Neuron (in vitro differentiated cells): Measurements from ENCODE around the gene CTU2.

Experiments
- H2AFZ ChIP-seq: one replicate; pipeline ENCODE4 v1.6.1; 2013; ENCODE audit warnings: low read depth, mild to moderate bottlenecking, inconsistent platforms, low read length, moderate library complexity
- H3K27me3 ChIP-seq: one replicate; pipeline ENCODE4 v1.6.1; 2013; ENCODE audit warnings: low read length; ENCODE audit not compliant: insufficient read depth
- H3K36me3 ChIP-seq: one replicate; pipeline ENCODE4 v1.6.1; 2013; ENCODE audit warnings: low read length; ENCODE audit not compliant: insufficient read depth
- H3K4me1 ChIP-seq: one replicate; pipeline ENCODE4 v1.6.1; 2013; ENCODE audit warnings: low read length; ENCODE audit not compliant: insufficient read depth
- H3K4me3 ChIP-seq: 2 replicates; pipeline ENCODE4 v1.5.1; 2013; ENCODE audit warnings: mild to moderate bottlenecking, low read length, moderate library complexity
- H3K9me3 ChIP-seq: one replicate; pipeline ENCODE4 v1.6.1; 2013; ENCODE audit warnings: low read length

The CTU2 gene

DNA sequence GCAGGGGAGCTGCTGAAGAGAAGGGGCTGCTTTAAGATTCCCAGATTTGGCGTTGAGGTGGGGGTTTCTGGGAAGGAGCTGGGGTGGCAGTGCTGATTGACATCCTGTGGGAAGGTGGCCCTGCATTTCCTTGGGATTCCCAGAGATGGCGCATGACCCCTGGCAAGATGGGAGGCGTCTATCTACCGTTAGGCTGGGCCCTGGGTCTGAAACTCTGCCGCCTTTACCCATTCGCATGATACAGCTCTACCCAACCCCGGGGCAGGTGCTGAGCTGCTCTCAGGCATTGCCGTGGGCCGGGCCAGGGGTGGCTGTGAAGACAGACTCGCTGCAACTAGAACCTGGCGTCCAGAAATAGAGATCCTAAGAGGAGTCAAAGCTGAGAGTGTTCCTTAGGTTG lies 33.5 kb upstream of the CTU2 start:
- Histone ChIP-seq H3K9me3 (no peaks in the 10 kb centered on the region), H3K36me3 (peaks cover 2% of the 10 kb centered on the region), H3K4me1 (no peaks in the 10 kb centered on the region), H3K4me3 (no peak overlapping the region), H3K27me3 (no peaks in the 10 kb centered on the region), H2AFZ (no peak overlapping the region)

DNA sequence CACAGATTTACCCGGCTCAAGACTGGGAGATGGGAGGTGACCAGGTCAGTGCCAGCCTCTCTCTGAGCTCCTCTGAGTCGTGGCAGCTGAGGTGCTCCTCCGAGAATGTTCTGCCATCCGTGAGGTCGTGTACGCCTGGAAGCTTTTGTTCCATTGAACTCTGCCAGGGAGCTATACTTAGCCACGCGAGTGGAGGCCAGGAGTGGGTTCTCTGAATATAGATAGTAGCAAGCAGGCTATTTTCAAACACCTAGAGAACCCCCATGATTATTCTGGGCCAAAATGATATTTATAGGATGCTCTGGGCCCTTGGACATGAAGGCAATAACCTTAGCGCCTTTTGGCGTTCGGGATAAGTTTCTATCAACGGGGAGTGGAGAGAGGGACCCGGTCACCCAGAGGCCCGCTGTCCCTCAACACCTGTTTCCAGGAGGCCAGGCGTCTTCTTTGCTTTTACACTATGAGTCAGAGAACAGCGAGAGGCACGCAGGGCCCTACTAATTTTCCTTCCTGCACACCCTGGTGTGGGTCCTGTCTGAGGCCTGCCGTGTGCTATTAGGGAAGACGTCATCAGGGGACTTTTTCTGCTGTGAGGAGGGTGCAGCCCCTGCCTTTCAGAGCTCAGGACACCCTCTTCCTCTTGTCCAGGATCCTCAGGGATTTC lies 32.5 kb upstream of the CTU2 start:
- Histone ChIP-seq H3K9me3 (no peaks in the 10 kb centered on the region), H2AFZ (no peak overlapping the region), H3K4me1 (no peaks in the 10 kb centered on the region), H3K36me3 (no peaks in the 10 kb centered on the region), H3K4me3 (no peak overlapping the region), H3K27me3 (no peaks in the 10 kb centered on the region)

DNA sequence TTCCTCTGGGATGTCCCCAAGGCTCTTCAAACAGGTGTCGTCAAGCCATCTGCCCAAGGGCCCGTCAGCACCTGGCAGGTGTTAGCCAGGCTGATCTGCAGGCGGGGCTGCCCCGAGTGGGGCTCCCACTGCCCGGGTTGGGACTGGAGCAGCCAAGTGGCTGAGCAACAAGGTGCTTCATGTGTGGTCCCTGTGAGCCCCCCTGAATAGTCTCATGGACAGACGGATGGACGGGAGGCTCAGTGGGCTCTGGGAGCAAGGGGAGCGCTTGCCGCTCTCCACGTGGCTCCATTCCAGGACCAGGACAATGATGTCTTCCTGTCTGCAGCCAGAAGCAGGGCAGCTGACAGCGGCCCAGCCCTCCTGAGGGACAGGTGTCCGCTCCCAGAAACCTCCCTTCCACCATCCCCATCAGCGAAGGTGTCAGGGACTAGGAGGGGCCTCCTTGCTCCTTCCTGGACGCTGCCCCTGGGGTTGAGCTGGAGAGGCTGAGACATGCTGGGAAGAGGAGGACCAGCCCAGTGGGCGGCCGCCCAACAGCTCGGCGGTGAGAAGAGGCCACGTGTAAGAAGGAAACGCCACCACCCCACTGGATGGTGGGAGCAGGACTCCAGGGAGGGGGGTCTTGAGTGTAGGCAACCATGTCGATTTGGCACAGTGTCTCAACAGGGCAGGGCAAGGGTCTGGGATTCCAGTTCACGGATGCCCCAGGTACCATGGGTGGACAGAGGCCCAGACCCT lies 29.6 kb upstream of the CTU2 start:
- H3K4me1 ChIP-seq: peaks cover 2% of the 10 kb centered on the region
- H3K9me3 ChIP-seq: no peaks in the 10 kb centered on the region

DNA sequence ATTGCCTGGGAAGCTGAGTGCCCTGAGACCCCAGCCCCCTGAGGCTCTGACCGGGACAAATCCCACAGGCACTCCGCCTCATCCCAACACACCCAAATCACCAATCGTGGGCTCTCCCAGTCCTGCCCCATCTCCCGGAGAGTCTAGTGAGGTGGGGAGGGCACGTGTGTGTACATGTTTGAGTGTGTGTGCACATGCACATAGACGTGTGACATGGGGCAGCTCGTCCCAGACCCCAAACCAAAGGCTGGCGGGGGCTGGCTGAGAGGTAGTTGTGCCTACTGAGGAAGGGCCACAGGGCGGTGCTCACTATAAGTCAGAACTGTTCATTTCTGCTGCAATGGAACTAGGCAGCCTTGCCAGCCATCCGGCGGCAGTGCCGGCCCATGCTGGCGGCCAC lies 28.6 kb upstream of the CTU2 start:
- no peaks in the 10 kb centered on the region for H3K27me3 ChIP-seq
- H2AFZ ChIP-seq: no peak overlapping the region
- peaks cover 5% of the 10 kb centered on the region for H3K4me1 ChIP-seq
- H3K36me3 ChIP-seq: no peaks in the 10 kb centered on the region
- H3K4me3 ChIP-seq: no peak overlapping the region
- H3K9me3 ChIP-seq: no peaks in the 10 kb centered on the region

More for the DNA sequence above, 29.6 kb upstream of the CTU2 start:
- Histone ChIP-seq H3K27me3 (no peaks in the 10 kb centered on the region), H3K4me3 (no peak overlapping the region), H2AFZ (no peak overlapping the region), H3K36me3 (no peaks in the 10 kb centered on the region)

DNA sequence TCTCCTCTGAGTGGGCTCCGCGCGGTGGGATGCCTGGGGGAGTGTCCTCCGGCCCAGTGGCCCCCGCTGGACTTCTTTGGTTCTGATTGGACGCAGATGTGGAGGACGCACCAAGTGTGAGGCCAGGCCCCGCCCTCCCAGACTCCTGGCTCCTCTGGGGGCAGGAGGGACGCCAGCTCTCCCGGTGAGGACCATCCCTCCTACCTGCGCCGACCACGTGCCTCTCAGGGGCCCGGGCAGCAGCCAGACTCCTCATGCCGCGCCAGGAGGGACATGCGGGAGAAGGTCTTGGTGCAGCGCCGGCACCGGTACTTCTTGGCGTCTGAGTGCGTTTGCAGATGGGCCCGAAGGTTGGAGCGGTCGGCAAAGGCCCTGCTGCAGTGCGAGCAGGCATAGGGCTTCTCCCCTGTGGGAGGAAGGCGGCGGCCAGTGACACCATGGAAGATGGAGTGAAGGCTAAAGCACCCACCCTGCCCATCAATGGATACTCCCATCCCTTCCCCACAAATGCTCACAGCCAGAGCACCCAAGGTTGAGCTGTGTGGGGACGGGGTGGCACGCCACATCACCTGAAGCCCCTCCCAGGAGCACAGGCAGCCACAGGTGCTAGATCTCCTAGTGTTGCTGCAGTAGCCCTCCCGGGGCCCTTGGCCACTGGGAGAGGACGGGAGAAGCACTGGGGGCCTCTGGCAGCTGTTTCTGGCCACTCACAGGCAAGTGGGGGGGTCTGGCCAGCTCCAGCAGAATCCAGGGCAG lies 27.9 kb upstream of the CTU2 start:
- Histone ChIP-seq H3K27me3 (no peaks in the 10 kb centered on the region), H3K9me3 (no peaks in the 10 kb centered on the region), H3K36me3 (no peaks in the 10 kb centered on the region), H3K4me1 (peaks cover 5% of the 10 kb centered on the region), H2AFZ (no peak overlapping the region), H3K4me3 (no peak overlapping the region)

DNA sequence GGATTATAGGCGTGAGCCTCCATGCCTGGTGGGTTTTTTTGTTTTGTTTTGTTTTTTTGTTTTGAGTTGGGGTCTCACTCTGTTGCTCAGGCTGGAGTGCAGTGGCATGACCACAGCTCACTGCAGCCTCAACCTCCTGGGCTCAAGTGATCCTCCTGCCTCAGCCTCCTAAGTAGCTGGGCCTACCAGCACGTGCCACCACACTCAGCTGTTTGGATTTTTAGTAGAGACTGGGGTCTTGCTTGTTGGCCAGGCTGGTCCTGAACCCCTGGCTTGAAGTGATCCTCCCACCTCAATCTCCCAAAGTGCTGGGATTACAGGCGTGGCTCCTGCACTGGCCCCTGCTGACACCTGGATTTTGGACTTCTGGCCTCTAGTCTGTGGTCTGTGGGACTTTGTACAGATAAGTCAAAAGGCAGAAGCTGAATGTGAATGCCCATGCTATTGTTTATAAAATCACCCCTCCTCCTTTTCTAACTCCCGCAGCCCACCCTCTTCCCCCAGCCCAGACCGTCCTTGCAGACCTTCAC lies 25.7 kb upstream of the CTU2 start:
- Histone ChIP-seq H3K4me1 (peaks cover 5% of the 10 kb centered on the region), H3K4me3 (no peak overlapping the region), H3K9me3 (no peaks in the 10 kb centered on the region), H3K27me3 (peaks cover 19% of the 10 kb centered on the region), H2AFZ (no peak overlapping the region), H3K36me3 (no peaks in the 10 kb centered on the region)

DNA sequence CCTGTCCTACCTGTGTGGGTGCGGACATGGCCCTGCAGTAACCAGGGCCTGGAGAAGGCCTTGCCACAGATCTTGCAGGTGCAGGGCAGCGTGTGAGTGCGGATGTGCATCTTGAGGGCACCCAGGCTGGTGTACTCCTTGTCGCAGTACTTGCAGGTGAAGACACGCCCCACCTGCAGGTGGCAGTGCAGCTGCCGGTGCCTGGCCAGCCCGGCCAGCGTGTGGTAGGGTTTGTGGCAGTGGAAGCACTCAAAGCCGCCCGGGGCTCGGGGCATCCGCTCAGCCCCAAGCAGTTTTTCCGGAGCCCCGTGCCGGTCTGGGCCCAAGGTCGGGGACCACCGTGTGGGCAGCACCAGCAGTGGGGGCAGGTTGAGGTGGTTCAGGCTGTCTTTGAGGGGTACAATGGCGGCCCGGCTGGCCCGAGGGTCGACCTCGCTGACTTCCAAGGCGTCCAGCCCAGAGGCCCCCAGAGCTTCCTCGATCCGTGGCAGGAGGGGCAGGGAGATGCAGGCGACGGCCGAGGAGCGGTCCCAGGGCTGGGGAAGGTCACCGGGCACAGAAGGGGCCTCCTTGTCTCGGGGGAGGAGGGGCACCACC lies 25.1 kb upstream of the CTU2 start:
- H3K4me1 ChIP-seq: peaks cover 11% of the 10 kb centered on the region
- no peak overlapping the region for H2AFZ ChIP-seq
- H3K9me3 ChIP-seq: no peaks in the 10 kb centered on the region
- H3K36me3 ChIP-seq: no peaks in the 10 kb centered on the region
- peaks cover 19% of the 10 kb centered on the region for H3K27me3 ChIP-seq
- no peak overlapping the region for H3K4me3 ChIP-seq

DNA sequence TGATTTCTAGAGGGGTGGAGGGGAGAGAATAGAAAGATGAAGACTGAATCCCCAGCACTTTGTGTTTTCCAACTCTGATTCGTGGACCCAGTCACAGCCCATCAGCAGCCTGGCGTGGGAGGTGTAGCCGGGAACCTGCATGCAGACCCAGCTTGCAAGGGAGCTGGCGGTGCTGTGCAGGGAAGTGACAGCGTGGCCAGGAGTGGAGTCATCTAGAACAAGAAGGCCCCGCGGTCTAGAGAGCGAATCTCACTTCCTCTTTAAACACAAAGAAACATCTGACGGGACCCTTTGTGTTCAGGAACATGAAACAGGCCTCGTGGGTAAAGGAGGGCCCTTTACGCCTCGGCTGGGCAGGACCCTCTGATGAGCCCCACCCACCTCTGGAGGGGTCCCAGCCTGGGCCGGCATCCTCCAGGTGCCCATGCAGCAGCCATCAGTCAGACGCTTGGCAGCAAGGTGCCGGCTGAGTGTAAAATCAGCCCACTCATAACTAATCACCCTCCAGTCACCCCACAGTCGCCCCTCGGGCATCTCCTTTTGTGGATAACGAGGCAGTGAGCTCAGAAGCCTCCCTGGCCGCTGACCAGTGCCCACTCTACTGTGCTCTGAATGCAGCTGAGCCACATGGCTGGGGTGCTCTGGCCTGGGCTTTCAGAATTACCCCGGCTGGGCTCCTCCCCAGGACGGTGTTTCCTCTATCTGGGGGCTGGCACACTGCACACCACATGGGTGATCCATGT lies 24.4 kb upstream of the CTU2 start:
- H3K36me3 ChIP-seq: no peaks in the 10 kb centered on the region

DNA sequence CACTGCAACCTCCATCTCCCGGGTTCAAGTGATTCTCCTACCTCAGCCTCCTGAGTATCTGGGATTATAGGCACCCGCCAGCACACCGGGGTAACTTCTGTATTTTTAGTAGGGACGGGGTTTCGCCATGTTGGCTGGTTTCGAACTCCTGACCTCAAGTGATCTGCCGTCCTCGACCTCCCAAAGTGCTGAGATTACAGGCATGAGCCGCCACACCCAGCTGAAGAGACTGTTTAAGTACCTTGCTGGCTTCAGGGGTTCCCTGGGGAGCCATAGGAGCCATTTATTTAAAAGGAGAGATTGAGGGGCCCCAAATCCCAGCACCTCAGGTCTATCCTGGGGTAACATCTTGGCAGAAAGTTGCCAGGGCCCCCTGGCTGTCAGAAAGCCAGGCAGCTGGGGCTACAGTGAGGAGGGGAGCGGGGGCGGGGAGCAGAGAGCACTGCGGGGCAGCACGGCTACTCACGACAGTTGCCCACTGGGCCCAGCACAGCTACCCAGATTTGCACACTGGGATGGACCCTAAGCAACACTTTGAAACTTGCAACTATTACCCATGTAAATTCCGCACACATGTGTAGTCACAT lies 21.6 kb upstream of the CTU2 start:
- H3K9me3 ChIP-seq: no peaks in the 10 kb centered on the region
- H3K36me3 ChIP-seq: no peaks in the 10 kb centered on the region
- H2AFZ ChIP-seq: no peak overlapping the region
- peaks cover 41% of the 10 kb centered on the region for H3K27me3 ChIP-seq
- no peak overlapping the region for H3K4me3 ChIP-seq
- peaks cover 18% of the 10 kb centered on the region for H3K4me1 ChIP-seq

More for the DNA sequence above, 24.4 kb upstream of the CTU2 start:
- Histone ChIP-seq H3K4me1 (peaks cover 15% of the 10 kb centered on the region), H3K9me3 (no peaks in the 10 kb centered on the region), H2AFZ (no peak overlapping the region), H3K4me3 (no peak overlapping the region), H3K27me3 (peaks cover 20% of the 10 kb centered on the region)

DNA sequence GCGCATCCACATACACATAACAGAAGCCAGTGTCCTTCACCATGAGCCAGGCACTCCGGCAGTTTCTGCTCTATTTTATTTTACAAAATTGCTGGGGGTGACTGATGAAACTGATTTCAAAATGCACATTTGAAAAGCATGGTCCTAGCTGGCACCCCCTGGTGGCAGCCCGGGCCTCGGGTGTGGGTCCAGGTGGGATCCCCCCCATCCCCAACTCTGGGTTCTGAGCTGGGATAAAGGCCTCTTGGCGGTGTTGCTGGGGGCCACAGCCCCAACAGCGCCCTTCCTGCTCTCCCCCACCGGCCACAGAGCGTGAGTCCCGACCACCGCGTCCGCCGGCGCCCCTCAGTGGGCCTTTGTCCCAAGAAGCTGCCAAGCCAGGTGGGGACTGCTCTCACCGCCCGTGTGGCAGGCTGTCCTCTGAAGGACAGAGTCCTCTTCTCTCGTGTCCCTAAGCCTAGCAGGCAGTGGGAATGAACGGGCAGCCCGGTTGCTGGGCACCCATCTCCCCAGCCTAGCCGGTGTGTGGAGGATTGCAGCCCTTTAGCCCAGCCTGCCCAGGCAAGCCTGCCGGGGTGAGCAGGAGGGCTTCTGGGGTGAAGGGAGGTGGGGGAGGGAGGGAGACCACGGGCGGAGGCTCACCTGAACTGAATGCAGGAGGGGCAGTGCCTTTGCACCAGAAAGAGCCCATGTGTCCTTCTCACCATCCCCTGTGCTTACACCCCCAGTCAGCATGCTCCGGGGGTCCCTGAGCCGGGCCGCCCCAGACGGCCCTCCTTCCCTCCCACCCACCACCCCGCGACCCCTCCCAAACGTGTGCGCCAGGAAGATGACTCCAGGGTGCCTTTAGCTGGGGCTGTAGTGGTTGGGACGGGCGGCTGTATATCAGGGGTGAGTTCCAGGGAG lies 20.9 kb upstream of the CTU2 start:
- Histone ChIP-seq H3K4me3 (peak overlapping the region; percentile 31), H3K27me3 (peaks cover 46% of the 10 kb centered on the region), H3K36me3 (no peaks in the 10 kb centered on the region), H3K9me3 (no peaks in the 10 kb centered on the region), H2AFZ (no peak overlapping the region), H3K4me1 (peaks cover 18% of the 10 kb centered on the region)

DNA sequence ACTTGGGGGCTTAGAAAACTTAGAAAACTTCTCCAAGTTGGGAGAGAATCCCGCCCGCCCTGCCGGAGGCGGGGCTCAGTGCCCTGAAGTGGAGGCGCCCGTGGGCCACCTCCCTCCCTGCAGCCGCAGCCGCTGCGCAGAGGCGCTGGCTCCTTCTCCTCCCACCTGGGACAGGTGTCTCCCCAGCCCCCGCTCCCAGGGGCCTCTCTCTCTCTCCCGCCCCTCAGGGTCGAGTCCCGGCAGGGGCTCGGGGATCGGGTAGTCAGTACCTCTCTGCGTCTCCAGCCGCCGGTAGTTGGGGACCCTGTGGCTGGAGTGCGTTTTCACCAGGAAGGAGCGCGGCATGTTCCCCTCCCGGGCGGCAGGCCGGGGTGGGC lies 20.3 kb upstream of the CTU2 start:
- no peak overlapping the region for H2AFZ ChIP-seq
- peak overlapping the region; percentile 31 for H3K4me3 ChIP-seq
- H3K36me3 ChIP-seq: no peaks in the 10 kb centered on the region
- H3K9me3 ChIP-seq: no peaks in the 10 kb centered on the region
- peaks cover 18% of the 10 kb centered on the region for H3K4me1 ChIP-seq
- peaks cover 52% of the 10 kb centered on the region for H3K27me3 ChIP-seq
